ENCODE results near the gene COASY.

Gene COASY

GRCh38 chr17:42581744-42582270 is 19.9 kb downstream of the COASY start:
- no peak overlapping the region for H2AFZ ChIP-seq (ENCODE audit: low read depth, low read length, severe bottlenecking)
- H3K36me3 ChIP-seq (ENCODE audit: low read length) = 0 out of 2 replicates have a peak, but pooled peaks cover 2% of the 10 kb centered on the region
- H3K27ac ChIP-seq (ENCODE audit: low read depth, low read length) = no peak overlapping the region
- peaks cover 3% of the 10 kb centered on the region; the same call in 1 of the 2 replicates for H3K79me2 ChIP-seq (ENCODE audit: insufficient read depth, low read length)
- H3F3A ChIP-seq (ENCODE audit: insufficient read depth) = peaks cover 27% of the 10 kb centered on the region
- no peaks in the 10 kb centered on the region for H3K9me3 ChIP-seq (ENCODE audit: insufficient read depth, low read length)
- TF ChIP-seq EZH2phosphoT487 (conservative IDR thresholded peaks at IDR 0.05; ENCODE audit: low read length) (no peak), CTCF (IDR thresholded peaks at IDR 0.05; ENCODE audit: insufficient read depth, low read length, poor library complexity, severe bottlenecking) (no peak)
- H3K27me3 ChIP-seq (ENCODE audit: low read length) = no peaks in the 10 kb centered on the region
- H3K4me3 ChIP-seq (ENCODE audit: insufficient read depth, low read length, poor library complexity, severe bottlenecking) = no peak overlapping the region
- no peak overlapping the region for H3K9ac ChIP-seq (ENCODE audit: low read length)
- no peaks in the 10 kb centered on the region for H3K9me2 ChIP-seq (replicated peaks; ENCODE audit: insufficient read depth, low read length)
- no peak overlapping the region for H3K4me2 ChIP-seq (ENCODE audit: low read depth, low read length, poor library complexity, severe bottlenecking)
- H4K20me1 ChIP-seq (ENCODE audit: low read depth, low read length) = no peaks in the 10 kb centered on the region

GRCh38 chr17:42584880-42585279 is 22.9 kb downstream of the COASY start:
- peaks cover 19% of the 10 kb centered on the region for H3F3A ChIP-seq (ENCODE audit: insufficient read depth)
- no peak overlapping the region for H3K9ac ChIP-seq (ENCODE audit: low read length)
- no peak overlapping the region for H3K27ac ChIP-seq (ENCODE audit: low read depth, low read length)
- TF ChIP-seq EZH2phosphoT487 (conservative IDR thresholded peaks at IDR 0.05; ENCODE audit: low read length) = no peak
- no peak for TF ChIP-seq CTCF (IDR thresholded peaks at IDR 0.05; ENCODE audit: insufficient read depth, low read length, poor library complexity, severe bottlenecking)
- H3K9me2 ChIP-seq (replicated peaks; ENCODE audit: insufficient read depth, low read length) = no peaks in the 10 kb centered on the region
- 0 out of 2 replicates have a peak, but pooled peaks cover 2% of the 10 kb centered on the region for H3K36me3 ChIP-seq (ENCODE audit: low read length)
- H3K9me3 ChIP-seq (ENCODE audit: insufficient read depth, low read length) = no peaks in the 10 kb centered on the region
- H3K4me2 ChIP-seq (ENCODE audit: low read depth, low read length, poor library complexity, severe bottlenecking) = no peak overlapping the region
- no peak overlapping the region for H2AFZ ChIP-seq (ENCODE audit: low read depth, low read length, severe bottlenecking)
- no peaks in the 10 kb centered on the region for H3K27me3 ChIP-seq (ENCODE audit: low read length)
- no peaks in the 10 kb centered on the region for H3K79me2 ChIP-seq (ENCODE audit: insufficient read depth, low read length)
- no peaks in the 10 kb centered on the region for H4K20me1 ChIP-seq (ENCODE audit: low read depth, low read length)
- no peak overlapping the region for H3K4me3 ChIP-seq (ENCODE audit: insufficient read depth, low read length, poor library complexity, severe bottlenecking)

- no peak overlapping the region for H3K4me2 ChIP-seq (ENCODE audit: low read depth, low read length, poor library complexity, severe bottlenecking)
- H3K27me3 ChIP-seq (ENCODE audit: low read length) = no peaks in the 10 kb centered on the region
- no peak overlapping the region for H3K9ac ChIP-seq (ENCODE audit: low read length)
- H3K36me3 ChIP-seq (ENCODE audit: low read length) = 0 out of 2 replicates have a peak, but pooled peaks cover 2% of the 10 kb centered on the region
- H3K9me3 ChIP-seq (ENCODE audit: insufficient read depth, low read length) = no peaks in the 10 kb centered on the region
- no peak overlapping the region for H2AFZ ChIP-seq (ENCODE audit: low read depth, low read length, severe bottlenecking)
- no peak overlapping the region for H3K27ac ChIP-seq (ENCODE audit: low read depth, low read length)
- no peaks in the 10 kb centered on the region for H3K79me2 ChIP-seq (ENCODE audit: insufficient read depth, low read length)
- no peaks in the 10 kb centered on the region for H3K9me2 ChIP-seq (replicated peaks; ENCODE audit: insufficient read depth, low read length)
- H4K20me1 ChIP-seq (ENCODE audit: low read depth, low read length) = no peaks in the 10 kb centered on the region
- peaks cover 19% of the 10 kb centered on the region for H3F3A ChIP-seq (ENCODE audit: insufficient read depth)
- no peak overlapping the region for H3K4me3 ChIP-seq (ENCODE audit: insufficient read depth, low read length, poor library complexity, severe bottlenecking)
- TF ChIP-seq CTCF (IDR thresholded peaks at IDR 0.05; ENCODE audit: insufficient read depth, low read length, poor library complexity, severe bottlenecking) (no peak), EZH2phosphoT487 (conservative IDR thresholded peaks at IDR 0.05; ENCODE audit: low read length) (no peak)
Measured at GRCh38 chr17:42585353-42585752, 23.4 kb downstream of the COASY start.
